NCI-H2196 treated with DMSO at 0.1 percent for 48 hours (cell line): ENCODE measurements around the gene HOXD3.
A peak's percentile ranks its signal among the peaks of the same experiment; 100 is the strongest.

Experiments used
- DNase-seq: peaks from one replicate; lab custom pipeline; 2025; ENCODE audit not compliant: unreplicated experiment; lab: John Stamatoyannopoulos, UW

The HOXD3 gene

DNA sequence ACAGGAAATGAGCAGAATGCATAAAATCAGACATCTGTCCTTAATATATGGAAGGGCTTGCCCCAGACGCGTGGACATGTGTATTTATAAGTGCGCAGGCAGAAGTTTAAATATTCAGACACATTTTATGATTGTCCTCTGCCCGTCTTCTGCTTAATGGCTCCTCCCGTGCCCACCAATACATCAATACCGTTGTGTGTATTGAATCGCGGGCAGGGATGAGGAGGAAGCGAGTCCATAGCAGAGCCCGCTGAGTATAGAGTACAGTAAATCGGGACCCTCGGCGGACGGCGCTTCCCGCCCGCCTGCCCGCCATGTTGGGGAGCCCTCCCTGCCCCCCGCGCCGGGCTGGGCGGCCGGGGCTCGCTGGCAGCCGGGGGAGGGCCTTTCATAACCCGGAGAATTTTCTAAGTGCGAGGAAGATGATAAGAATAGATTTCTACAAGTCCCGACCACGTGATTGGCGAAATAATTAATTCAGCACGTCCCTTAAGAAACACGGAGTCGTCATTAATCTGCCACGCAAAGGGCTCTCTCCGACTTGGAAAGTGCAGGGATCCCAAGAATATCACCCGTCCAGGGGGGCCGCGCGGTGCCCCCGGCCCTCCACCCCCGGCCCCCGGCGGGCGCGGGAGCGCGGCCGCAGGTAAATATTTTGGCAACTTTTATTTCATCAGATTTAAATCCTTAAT lies at the start of gene HOXD3:
Gene HOXD3, plus strand, starts transcription at position 501 of the 692 bp plus-strand sequence. CDS start 11,808 bp downstream, outside the sequence.
- DNase-seq = no peak

DNA sequence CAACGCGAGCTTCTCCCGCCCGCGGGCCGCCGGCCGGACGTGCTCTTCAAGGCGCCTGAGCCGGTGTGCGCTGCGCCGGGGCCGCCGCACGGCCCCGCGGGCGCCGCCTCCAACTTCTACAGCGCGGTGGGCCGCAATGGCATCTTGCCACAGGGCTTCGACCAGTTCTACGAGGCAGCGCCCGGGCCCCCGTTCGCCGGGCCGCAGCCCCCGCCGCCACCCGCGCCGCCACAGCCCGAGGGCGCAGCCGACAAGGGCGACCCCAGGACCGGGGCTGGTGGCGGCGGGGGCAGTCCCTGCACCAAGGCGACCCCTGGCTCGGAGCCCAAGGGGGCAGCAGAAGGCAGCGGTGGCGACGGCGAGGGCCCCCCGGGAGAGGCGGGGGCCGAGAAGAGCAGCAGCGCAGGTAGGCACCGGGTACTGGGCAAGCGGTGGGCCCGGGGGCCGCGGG lies 49.4 kb upstream of the HOXD3 start:
- DNase-seq = no peak

DNA sequence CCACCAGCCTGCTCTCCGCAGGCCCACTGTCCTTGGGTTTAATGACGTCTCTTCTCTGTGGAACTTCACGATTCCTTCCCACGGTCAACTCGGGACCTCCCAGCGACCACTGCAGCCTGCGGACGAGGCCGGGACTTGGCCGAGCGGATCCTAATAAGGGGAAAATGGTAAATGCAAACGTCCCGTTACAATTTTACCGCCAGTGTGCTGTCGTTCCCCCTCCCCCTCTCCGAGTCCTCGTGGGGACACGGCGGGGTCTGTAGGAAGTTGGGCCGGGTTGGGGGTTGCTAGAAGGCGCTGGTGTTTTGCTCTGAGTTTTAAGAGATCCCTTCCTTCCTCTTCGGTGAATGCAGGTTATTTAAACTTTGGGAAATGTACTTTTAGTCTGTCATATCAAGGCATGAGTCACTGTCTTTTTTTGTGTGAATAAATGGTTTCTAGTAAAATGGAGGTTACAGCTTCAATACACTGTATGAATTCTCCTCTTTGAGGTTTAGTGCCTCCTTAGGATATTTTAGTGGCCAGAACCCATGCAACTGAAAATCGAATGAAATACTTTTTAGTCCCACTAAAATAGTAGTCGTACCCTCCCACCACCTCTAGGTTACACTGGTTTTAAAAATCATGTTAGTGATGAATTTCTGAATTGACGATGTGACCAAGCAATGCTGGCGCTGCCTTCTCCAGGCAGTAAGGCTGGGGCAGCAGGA lies 47.8 kb upstream of the HOXD3 start:
- DNase-seq = no peak

- no peak for DNase-seq
Measured at GRCh38 chr2:176109946-176110345, 47.2 kb upstream of the HOXD3 start.

- DNase-seq = no peak
Measured at GRCh38 chr2:176110415-176111308, 46.4 kb upstream of the HOXD3 start.

GRCh38 chr2:176111309-176111663 lies 45.8 kb upstream of the HOXD3 start:
- peak; percentile 75 for DNase-seq

GRCh38 chr2:176111846-176112374 lies 45.2 kb upstream of the HOXD3 start:
- DNase-seq = no peak

- DNase-seq = no peak
Measured at GRCh38 chr2:176112375-176113302, 44.5 kb upstream of the HOXD3 start.

DNA sequence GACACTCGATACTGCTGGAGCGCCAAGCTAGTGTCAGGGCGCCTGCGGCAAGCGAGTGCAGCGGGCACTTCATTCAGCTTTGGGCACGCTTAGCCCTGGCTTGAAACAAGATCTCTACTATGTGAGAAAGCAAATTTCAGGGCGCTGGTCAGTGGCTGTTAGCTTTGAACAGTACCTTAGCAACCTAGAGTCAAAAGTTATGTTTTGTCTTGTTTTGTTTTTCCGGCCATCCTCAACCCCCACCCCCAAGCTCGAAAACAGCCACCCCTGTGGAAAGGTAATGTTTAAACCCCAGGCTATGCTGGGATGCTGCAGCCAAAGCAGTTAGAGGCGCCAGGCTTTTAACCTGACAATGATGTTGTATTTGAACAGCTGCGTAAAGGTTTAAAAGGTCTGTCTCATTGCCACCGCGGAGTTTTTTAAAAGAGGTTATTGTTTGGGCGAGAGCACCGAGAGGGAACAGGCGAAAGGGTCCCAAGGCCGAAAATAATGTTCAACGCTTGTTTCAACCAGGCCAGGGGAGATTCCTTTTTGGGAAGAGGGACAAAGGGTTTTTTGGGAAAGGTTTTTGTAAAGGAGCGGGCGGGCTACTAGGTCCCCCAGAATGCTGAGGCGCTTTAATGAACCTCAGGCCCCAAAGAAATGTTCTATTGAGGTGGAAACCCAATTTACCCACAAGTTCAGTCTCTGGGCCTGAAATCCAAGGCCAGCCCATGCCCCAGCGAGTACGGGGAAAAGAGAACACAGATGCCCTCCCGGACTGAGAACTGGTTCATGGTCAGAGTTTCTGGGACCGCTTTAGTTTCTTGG lies 42.8 kb upstream of the HOXD3 start:
- DNase-seq = peak; percentile 97

DNA sequence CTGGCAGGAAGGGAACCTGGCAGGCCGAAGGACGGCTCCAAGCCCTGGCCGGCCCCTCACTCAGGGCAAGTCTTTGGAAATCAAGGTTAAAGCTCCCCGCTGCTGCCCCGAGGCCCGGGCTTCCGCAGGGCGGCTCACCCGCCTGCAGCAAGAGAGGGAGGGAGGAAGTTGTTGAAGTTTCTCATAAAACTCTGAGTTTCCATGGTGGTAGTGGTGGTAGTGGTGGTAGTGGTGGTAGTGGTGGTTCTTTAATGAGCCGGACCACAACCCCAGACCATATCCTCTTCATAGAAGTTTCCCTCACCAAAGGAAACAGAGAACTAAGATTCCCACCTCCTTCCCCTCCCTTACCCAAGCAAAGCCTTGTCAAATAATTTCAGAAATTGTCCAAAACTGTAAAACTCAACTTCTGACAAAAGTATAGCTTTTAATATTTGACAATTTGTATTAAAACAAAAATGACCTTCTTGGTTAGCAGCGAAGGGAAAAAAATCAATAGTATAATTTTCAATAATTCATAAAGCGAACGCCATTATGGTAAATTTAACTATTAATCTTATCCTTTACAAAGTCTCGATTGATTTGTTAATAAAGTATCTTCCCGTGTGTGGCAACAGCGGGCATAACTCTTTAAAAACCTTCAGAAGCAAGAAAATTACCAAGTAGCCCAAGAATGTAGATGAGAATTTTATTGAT lies 42.0 kb upstream of the HOXD3 start:
- DNase-seq = no peak

DNA sequence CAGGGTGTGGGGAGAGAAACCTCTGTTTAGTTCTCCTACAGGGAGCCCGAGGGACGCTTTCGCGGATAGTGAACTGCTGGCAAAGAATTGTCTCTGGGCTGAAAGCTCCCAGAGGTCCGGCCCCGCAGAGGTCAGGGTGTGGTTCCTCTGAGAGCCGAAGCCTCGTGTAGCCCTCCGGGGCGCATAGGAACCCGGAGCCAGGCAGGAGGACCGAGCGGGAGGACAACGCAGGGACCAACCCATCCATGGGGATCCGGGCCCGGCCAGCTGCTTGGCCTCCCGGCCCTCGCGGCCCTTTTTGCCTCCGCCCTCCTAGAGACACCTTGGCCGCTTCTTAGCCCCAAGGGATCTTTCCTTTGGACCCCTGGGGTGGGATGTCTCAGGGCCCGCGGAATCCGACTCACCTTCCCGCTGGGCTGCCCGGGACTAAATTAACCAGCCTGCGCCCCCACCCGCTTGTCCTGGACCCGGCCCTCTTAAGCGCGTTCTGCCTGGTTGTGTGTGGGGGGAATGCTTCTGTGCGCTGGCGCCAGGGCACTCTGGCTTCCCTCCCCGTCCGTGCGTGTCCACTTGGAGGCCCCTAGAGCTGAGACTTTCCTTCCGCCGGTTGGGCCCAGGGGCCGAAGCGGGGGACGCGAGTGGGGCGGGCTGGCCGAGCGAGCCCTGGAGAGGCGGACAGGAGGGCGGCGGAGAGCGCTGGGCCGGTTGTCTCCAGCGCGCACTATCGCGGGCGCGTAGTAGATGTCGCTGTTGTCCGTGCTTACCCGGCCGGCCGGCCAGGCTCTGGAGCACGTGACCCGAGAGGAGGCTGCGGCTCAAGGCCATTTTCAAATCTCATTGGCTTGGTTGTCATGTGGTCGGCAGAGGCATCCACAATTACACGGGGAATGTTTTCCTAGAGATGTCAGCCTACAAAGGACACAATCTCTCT lies 41.0 kb upstream of the HOXD3 start, which contains the start of gene HOXD10:
Gene HOXD10, plus strand, starts transcription at position 896 of the 931 bp plus-strand sequence. CDS start 56 bp downstream, outside the sequence.
- no peak for DNase-seq

- no peak for DNase-seq
Measured at GRCh38 chr2:176117162-176117822, 39.8 kb upstream of the HOXD3 start.

GRCh38 chr2:176117823-176118371 lies 39.2 kb upstream of the HOXD3 start:
- DNase-seq = no peak

DNA sequence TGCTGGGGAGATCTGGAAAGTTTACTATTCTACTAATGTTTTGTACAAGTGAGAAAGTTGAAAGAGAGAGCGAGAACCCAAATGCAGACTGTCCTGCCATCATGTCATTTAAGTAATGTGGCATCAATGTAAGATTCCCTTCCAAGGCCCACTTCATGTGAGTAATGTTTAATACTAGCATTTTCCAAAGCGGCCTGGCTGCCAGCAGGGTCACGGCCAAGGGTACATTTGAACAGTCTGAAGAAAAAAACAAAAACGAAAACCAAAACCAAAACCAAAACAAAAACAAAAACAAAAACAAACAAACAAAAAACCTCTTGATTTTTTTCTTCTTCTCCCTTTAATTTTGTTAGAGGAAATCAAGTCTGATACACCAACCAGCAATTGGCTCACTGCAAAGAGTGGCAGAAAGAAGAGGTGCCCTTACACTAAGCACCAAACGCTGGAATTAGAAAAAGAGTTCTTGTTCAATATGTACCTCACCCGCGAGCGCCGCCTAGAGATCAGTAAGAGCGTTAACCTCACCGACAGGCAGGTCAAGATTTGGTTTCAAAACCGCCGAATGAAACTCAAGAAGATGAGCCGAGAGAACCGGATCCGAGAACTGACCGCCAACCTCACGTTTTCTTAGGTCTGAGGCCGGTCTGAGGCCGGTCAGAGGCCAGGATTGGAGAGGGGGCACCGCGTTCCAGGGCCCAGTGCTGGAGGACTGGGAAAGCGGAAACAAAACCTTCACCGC lies 38.3 kb upstream of the HOXD3 start:
- no peak for DNase-seq

- no peak for DNase-seq
Measured at GRCh38 chr2:176120364-176121189, 36.5 kb upstream of the HOXD3 start.
